ENCODE data around the gene ADAM15. TPM values are rescaled to one million over a fixed set of nuclear protein-coding genes. Genes with fewer than 3 reads are reported as not detected.

Gene ADAM15
- polyA plus RNA-seq, 1 of the 3 experiments (the other 2 are of a cell fraction), result 60.1 TPM

- Histone ChIP-seq H3K9me3 (no peaks in the 10 kb centered on the region), H3K79me2 (ENCODE audit: insufficient read depth) (no peaks in the 10 kb centered on the region), H3K36me3 (replicated peaks in 1 of 2; ENCODE audit: control insufficient read depth in 1 of 2, insufficient read depth in 2 of 2, low read length in 1 of 2) (no peaks in the 10 kb centered on the region), H3K4me1 (ENCODE audit: control insufficient read depth in 1 of 2, insufficient read depth in 2 of 2, low read depth in 1 of 2, low read length in 1 of 2) (no peaks in the 10 kb centered on the region), H3F3A (replicated peaks; ENCODE audit: insufficient read depth) (no peaks in the 10 kb centered on the region), H3K9ac (no peak overlapping the region), H2AFZ (ENCODE audit: low read depth) (no peak overlapping the region), H4K20me1 (ENCODE audit: insufficient read depth) (no peaks in the 10 kb centered on the region), H3K27ac (ENCODE audit: low read depth in 2 of 2, low read length in 1 of 2) (no peak overlapping the region), H3K27me3 (ENCODE audit: insufficient read depth) (no peaks in the 10 kb centered on the region; the same call in 1 of the 2 replicates), H3K9me2 (no peaks in the 10 kb centered on the region), H3K4me3 (ENCODE audit: low read depth in 2 of 2, low read length in 1 of 2) (no peak overlapping the region), H3K4me2 (no peak overlapping the region)
- POLR2A ChIA-PET, result no interaction called here
- DNase-seq, result no peak
- CTCF ChIA-PET, result interaction anchor here (1.0 to 3.3 kb wide), 3 partner anchors 13 to 63 kb away, joined by 4 to 20 read pairs (median 6); no protein-coding TSS in a partner anchor
- no peak for TF ChIP-seq ELF1 (IDR thresholded peaks at IDR 0.05)
- no peak for TF ChIP-seq MXI1 (IDR thresholded peaks at IDR 0.05; ENCODE audit: low read depth, low read length)
- no peak for TF ChIP-seq FOXJ3 (CRISPR knock-in tag; IDR thresholded peaks at IDR 0.05)
- TF ChIP-seq RFX5 (IDR thresholded peaks at IDR 0.05; ENCODE audit: low read length), result no peak
- no peak for TF ChIP-seq TEAD4 (IDR thresholded peaks at IDR 0.05; ENCODE audit: borderline replicate concordance, insufficient read depth)
- no peak for TF ChIP-seq SIN3A (IDR thresholded peaks at IDR 0.05; ENCODE audit: borderline replicate concordance, low read depth, low read length)
- TF ChIP-seq EP300 (IDR thresholded peaks at IDR 0.05; ENCODE audit: borderline replicate concordance in 1 of 2, low read depth in 1 of 2, low read length in 1 of 2), result no peak
- TF ChIP-seq, protein P1, sequence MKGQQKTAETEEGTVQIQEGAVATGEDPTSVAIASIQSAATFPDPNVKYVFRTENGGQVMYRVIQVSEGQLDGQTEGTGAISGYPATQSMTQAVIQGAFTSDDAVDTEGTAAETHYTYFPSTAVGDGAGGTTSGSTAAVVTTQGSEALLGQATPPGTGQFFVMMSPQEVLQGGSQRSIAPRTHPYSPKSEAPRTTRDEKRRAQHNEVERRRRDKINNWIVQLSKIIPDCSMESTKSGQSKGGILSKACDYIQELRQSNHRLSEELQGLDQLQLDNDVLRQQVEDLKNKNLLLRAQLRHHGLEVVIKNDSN (IDR thresholded peaks at IDR 0.05; ENCODE audit: borderline replicate concordance, low read depth), result no peak
- TF ChIP-seq NRF1 (IDR thresholded peaks at IDR 0.05; ENCODE audit: low read depth, low read length), result no peak
- TF ChIP-seq TCF12 (IDR thresholded peaks at IDR 0.05), result no peak
- TF ChIP-seq, protein P2, sequence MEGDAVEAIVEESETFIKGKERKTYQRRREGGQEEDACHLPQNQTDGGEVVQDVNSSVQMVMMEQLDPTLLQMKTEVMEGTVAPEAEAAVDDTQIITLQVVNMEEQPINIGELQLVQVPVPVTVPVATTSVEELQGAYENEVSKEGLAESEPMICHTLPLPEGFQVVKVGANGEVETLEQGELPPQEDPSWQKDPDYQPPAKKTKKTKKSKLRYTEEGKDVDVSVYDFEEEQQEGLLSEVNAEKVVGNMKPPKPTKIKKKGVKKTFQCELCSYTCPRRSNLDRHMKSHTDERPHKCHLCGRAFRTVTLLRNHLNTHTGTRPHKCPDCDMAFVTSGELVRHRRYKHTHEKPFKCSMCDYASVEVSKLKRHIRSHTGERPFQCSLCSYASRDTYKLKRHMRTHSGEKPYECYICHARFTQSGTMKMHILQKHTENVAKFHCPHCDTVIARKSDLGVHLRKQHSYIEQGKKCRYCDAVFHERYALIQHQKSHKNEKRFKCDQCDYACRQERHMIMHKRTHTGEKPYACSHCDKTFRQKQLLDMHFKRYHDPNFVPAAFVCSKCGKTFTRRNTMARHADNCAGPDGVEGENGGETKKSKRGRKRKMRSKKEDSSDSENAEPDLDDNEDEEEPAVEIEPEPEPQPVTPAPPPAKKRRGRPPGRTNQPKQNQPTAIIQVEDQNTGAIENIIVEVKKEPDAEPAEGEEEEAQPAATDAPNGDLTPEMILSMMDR (IDR thresholded peaks at IDR 0.05), result no peak
- no peak for TF ChIP-seq CHD2 (IDR thresholded peaks at IDR 0.05; ENCODE audit: low read length, partially characterized antibody)
- TF ChIP-seq RXRA (IDR thresholded peaks at IDR 0.05; ENCODE audit: borderline replicate concordance, low read depth), result no peak
- no peak for TF ChIP-seq FOXM1 (IDR thresholded peaks at IDR 0.05; ENCODE audit: low read depth)
- WGBS (ENCODE audit: low lambda C conversion rate), result 80% methylated on average over 7 of the region's 7 CpGs
These were observed 53.8 kb downstream of the ADAM15 start for GRCh38 chr1:155104605-155105534.

DNA sequence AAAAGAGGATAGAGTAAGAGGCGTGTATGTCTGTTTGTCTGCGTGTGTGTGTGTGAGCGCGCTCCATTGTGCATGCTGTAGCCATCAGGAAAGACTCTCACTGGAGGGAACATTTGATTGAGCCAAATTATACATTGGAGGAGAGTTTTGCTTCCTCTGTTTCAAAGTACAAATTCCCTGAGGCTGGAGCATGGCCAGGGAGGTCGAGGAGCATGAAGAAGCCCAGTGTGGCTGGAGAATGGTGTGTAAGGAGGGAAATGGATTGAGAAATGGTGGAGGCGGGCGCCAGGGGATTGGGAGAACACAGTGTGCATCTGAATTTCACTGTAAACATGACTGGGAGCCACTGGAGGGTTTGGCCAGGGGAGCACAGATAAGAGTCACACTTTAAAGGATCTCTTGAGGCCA is 54.5 kb downstream of the ADAM15 start:
- ChIA-PET CTCF (interaction anchor here (1.5 to 7.0 kb wide), 2 partner anchors 12 to 14 kb away, joined by 4 to 30 read pairs; no protein-coding TSS in a partner anchor), POLR2A (no interaction called here)
- Histone ChIP-seq H3K4me3 (ENCODE audit: low read depth in 2 of 2, low read length in 1 of 2) (no peak overlapping the region), H3K4me2 (no peak overlapping the region), H4K20me1 (ENCODE audit: insufficient read depth) (no peaks in the 10 kb centered on the region), H3K27me3 (ENCODE audit: insufficient read depth) (no peaks in the 10 kb centered on the region; the same call in 1 of the 2 replicates), H3K9me2 (no peaks in the 10 kb centered on the region), H3K27ac (ENCODE audit: low read depth in 2 of 2, low read length in 1 of 2) (no peak overlapping the region), H3F3A (replicated peaks; ENCODE audit: insufficient read depth) (no peaks in the 10 kb centered on the region), H3K36me3 (replicated peaks in 1 of 2; ENCODE audit: control insufficient read depth in 1 of 2, insufficient read depth in 2 of 2, low read length in 1 of 2) (no peaks in the 10 kb centered on the region), H3K79me2 (ENCODE audit: insufficient read depth) (no peaks in the 10 kb centered on the region), H3K4me1 (ENCODE audit: control insufficient read depth in 1 of 2, insufficient read depth in 2 of 2, low read depth in 1 of 2, low read length in 1 of 2) (no peaks in the 10 kb centered on the region), H2AFZ (ENCODE audit: low read depth) (no peak overlapping the region), H3K9me3 (no peaks in the 10 kb centered on the region), H3K9ac (no peak overlapping the region)
- DNase-seq, result no peak
- 78% methylated on average over 7 of the region's 7 CpGs for WGBS (ENCODE audit: low lambda C conversion rate)
- TF ChIP-seq ELF1 (IDR thresholded peaks at IDR 0.05) (no peak), IRF3 (IDR thresholded peaks at IDR 0.05; ENCODE audit: low read depth, low read length) (no peak), FOXM1 (IDR thresholded peaks at IDR 0.05; ENCODE audit: low read depth) (no peak), RCOR1 (IDR thresholded peaks at IDR 0.05; ENCODE audit: low read length) (no peak), YY1 (IDR thresholded peaks at IDR 0.05; ENCODE audit: low read depth) (no peak), GABPA (IDR thresholded peaks at IDR 0.05; ENCODE audit: low read depth) (no peak), MEF2A (IDR thresholded peaks at IDR 0.05; ENCODE audit: borderline replicate concordance, low read depth) (no peak), NRF1 (IDR thresholded peaks at IDR 0.05; ENCODE audit: low read depth, low read length) (no peak)
- TF ChIP-seq, protein P3, sequence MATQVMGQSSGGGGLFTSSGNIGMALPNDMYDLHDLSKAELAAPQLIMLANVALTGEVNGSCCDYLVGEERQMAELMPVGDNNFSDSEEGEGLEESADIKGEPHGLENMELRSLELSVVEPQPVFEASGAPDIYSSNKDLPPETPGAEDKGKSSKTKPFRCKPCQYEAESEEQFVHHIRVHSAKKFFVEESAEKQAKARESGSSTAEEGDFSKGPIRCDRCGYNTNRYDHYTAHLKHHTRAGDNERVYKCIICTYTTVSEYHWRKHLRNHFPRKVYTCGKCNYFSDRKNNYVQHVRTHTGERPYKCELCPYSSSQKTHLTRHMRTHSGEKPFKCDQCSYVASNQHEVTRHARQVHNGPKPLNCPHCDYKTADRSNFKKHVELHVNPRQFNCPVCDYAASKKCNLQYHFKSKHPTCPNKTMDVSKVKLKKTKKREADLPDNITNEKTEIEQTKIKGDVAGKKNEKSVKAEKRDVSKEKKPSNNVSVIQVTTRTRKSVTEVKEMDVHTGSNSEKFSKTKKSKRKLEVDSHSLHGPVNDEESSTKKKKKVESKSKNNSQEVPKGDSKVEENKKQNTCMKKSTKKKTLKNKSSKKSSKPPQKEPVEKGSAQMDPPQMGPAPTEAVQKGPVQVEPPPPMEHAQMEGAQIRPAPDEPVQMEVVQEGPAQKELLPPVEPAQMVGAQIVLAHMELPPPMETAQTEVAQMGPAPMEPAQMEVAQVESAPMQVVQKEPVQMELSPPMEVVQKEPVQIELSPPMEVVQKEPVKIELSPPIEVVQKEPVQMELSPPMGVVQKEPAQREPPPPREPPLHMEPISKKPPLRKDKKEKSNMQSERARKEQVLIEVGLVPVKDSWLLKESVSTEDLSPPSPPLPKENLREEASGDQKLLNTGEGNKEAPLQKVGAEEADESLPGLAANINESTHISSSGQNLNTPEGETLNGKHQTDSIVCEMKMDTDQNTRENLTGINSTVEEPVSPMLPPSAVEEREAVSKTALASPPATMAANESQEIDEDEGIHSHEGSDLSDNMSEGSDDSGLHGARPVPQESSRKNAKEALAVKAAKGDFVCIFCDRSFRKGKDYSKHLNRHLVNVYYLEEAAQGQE (IDR thresholded peaks at IDR 0.05; ENCODE audit: low read depth, low read length), result no peak

Measured in SK-N-SH (cell line).